ENCODE data around the gene MTA3. TPM values are rescaled to one million over a fixed set of nuclear protein-coding genes. Genes with fewer than 3 reads are reported as not detected.
"Not testable (repeated sequence)": the region's sequence is repeated elsewhere in the genome, so short reads cannot be mapped to it uniquely, and the experiment has no call there.

The MTA3 gene
- total RNA-seq, 1 experiment from 2014 or later = 57.1 TPM

- ChIA-PET CTCF (no interaction called here), POLR2A (ENCODE audit: low non-redundant PET) (no interaction called here)
- no TSS peak for BruUV-seq (replicated peaks)
- TF ChIP-seq CTCF (conservative IDR thresholded peaks at IDR 0.05; ENCODE audit: low read depth, low read length) (no peak), EZH2 (IDR thresholded peaks at IDR 0.05; ENCODE audit: borderline replicate concordance, low read depth, low read length, poor library complexity, severe bottlenecking) (no peak)
- no peaks in the 10 kb centered on the region for H3K9me3 ChIP-seq (ENCODE audit: low read depth, low read length, poor library complexity, severe bottlenecking)
- peaks cover 5% of the 10 kb centered on the region for H3K4me1 ChIP-seq (ENCODE audit: insufficient read depth, low read length, poor library complexity, severe bottlenecking)
- no peak overlapping the region for H3K27ac ChIP-seq (ENCODE audit: low read depth, low read length, poor library complexity, severe bottlenecking)
- H3K27me3 ChIP-seq (replicated peaks; ENCODE audit: insufficient read depth, low read depth, low read length, poor library complexity) = no peaks in the 10 kb centered on the region
- intact Hi-C loops (cut with micrococcal nuclease; ENCODE audit: unreplicated experiment) = no loop called here
- DNase-seq (ENCODE audit: low spot score) = no peak
- H3K4me3 ChIP-seq (ENCODE audit: low read depth, low read length, poor library complexity, severe bottlenecking) = no peak overlapping the region
- H3K36me3 ChIP-seq (ENCODE audit: insufficient read depth, low read length, poor library complexity, severe bottlenecking) = peaks cover 31% of the 10 kb centered on the region
Observed at GRCh38 chr2:42581257-42581656, 12.8 kb downstream of the MTA3 start.

DNA sequence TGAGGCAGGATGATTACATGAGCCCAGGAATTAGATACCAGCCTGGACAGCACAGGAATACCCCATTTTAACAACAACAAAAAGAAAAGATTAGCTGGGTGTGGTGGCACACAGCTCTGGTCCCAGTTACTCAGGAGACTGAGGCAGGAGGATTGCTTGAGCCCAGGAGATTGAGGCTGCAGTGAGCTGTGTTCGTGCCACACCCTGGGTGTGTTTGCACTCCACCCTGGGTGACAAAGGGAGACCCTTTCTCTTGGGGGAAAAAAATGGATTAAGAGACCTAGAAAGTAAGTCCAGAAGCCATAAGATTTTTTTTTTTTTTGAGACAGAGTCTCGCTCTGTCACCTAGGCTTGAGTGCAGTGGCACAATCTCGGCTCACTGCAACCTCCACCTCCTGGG lies 16.2 kb downstream of the MTA3 start:
- POLR2A ChIA-PET (ENCODE audit: low non-redundant PET); intact Hi-C loops (cut with micrococcal nuclease; ENCODE audit: unreplicated experiment); H3K4me3 ChIP-seq (ENCODE audit: low read depth, low read length, poor library complexity, severe bottlenecking): not testable (repeated sequence)

DNA sequence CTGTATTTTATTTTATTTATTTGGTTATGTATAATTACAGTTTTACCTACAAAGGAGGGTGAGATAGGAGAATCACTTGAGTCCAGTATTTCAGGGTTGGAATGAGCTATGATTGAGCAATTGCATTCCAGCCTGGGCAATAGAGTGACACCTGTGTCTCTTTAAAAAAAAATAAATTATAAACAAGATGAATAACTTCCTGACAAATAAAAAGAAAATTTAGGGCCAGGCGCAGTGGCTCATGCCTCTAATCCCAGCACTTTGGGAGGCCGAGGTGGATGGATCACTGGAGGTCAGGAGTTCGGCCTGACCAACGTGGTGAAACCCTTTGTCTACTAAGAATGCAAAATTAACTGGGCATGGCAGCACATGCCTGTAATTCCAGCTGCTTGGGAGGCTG lies 17.3 kb downstream of the MTA3 start:
- no peaks in the 10 kb centered on the region for H3K27me3 ChIP-seq (replicated peaks; ENCODE audit: insufficient read depth, low read depth, low read length, poor library complexity)
- no peaks in the 10 kb centered on the region for H3K9me3 ChIP-seq (ENCODE audit: low read depth, low read length, poor library complexity, severe bottlenecking)
- no peak overlapping the region for H3K4me3 ChIP-seq (ENCODE audit: low read depth, low read length, poor library complexity, severe bottlenecking)
- H3K36me3 ChIP-seq (ENCODE audit: insufficient read depth, low read length, poor library complexity, severe bottlenecking) = peaks cover 26% of the 10 kb centered on the region
- no peak for DNase-seq (ENCODE audit: low spot score)
- no peak overlapping the region for H3K27ac ChIP-seq (ENCODE audit: low read depth, low read length, poor library complexity, severe bottlenecking)
- intact Hi-C loops (cut with micrococcal nuclease; ENCODE audit: unreplicated experiment) = no loop called here
- TF ChIP-seq EZH2 (IDR thresholded peaks at IDR 0.05; ENCODE audit: borderline replicate concordance, low read depth, low read length, poor library complexity, severe bottlenecking) = no peak
- TF ChIP-seq CTCF (conservative IDR thresholded peaks at IDR 0.05; ENCODE audit: low read depth, low read length) = no peak
- ChIA-PET CTCF (no interaction called here), POLR2A (ENCODE audit: low non-redundant PET) (no interaction called here)
- H3K4me1 ChIP-seq (ENCODE audit: insufficient read depth, low read length, poor library complexity, severe bottlenecking) = no peaks in the 10 kb centered on the region
- BruUV-seq (replicated peaks) = no TSS peak

More for the DNA sequence above, 16.2 kb downstream of the MTA3 start:
- H3K4me1 ChIP-seq (ENCODE audit: insufficient read depth, low read length, poor library complexity, severe bottlenecking); CTCF ChIA-PET; H3K27me3 ChIP-seq (replicated peaks; ENCODE audit: insufficient read depth, low read depth, low read length, poor library complexity); BruUV-seq (replicated peaks); H3K27ac ChIP-seq (ENCODE audit: low read depth, low read length, poor library complexity, severe bottlenecking); DNase-seq (ENCODE audit: low spot score); H3K9me3 ChIP-seq (ENCODE audit: low read depth, low read length, poor library complexity, severe bottlenecking): not testable (repeated sequence)
- H3K36me3 ChIP-seq (ENCODE audit: insufficient read depth, low read length, poor library complexity, severe bottlenecking) = peaks cover 33% of the 10 kb centered on the region

DNA sequence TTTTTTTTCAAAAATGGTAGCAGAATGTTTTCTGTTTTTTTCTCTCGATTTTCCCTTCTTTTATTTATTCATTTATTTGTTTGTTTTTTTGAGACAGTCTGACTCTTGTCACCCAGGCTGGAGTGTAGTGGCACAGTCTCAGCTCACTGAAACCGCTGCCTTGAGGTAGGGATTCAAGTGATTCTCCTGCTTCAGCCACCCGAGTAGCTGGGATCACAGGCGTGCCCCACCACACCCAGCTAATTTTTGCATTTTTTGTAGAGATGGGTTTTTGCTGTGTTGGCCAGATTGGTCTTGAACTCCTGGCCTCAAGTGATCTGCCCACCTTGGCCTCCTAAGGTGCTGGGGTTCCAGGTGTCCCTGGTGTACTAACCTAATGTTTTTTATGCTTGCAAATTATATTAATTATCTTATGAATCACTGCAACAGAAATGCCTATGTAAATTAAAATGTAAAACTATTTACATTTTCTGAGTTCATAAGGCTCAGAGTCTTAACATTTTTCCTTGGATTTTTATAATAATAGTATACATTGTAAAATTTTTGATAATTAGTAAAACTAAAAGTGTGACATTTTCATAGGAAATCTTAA lies 19.2 kb downstream of the MTA3 start:
- no peak overlapping the region for H3K27ac ChIP-seq (ENCODE audit: low read depth, low read length, poor library complexity, severe bottlenecking)
- H3K4me3 ChIP-seq (ENCODE audit: low read depth, low read length, poor library complexity, severe bottlenecking) = no peak overlapping the region
- no peak for DNase-seq (ENCODE audit: low spot score)
- no peaks in the 10 kb centered on the region for H3K4me1 ChIP-seq (ENCODE audit: insufficient read depth, low read length, poor library complexity, severe bottlenecking)
- ChIA-PET POLR2A (ENCODE audit: low non-redundant PET) (no interaction called here), CTCF (no interaction called here)
- peaks cover 14% of the 10 kb centered on the region for H3K36me3 ChIP-seq (ENCODE audit: insufficient read depth, low read length, poor library complexity, severe bottlenecking)
- BruUV-seq (replicated peaks) = no TSS peak
- intact Hi-C loops (cut with micrococcal nuclease; ENCODE audit: unreplicated experiment) = no loop called here
- no peak for TF ChIP-seq CTCF (conservative IDR thresholded peaks at IDR 0.05; ENCODE audit: low read depth, low read length)
- no peak for TF ChIP-seq EZH2 (IDR thresholded peaks at IDR 0.05; ENCODE audit: borderline replicate concordance, low read depth, low read length, poor library complexity, severe bottlenecking)
- H3K27me3 ChIP-seq (replicated peaks; ENCODE audit: insufficient read depth, low read depth, low read length, poor library complexity) = no peaks in the 10 kb centered on the region
- no peaks in the 10 kb centered on the region for H3K9me3 ChIP-seq (ENCODE audit: low read depth, low read length, poor library complexity, severe bottlenecking)

All from A673 (cell line).